ENCODE data around the gene SNU13.

Gene SNU13

DNA sequence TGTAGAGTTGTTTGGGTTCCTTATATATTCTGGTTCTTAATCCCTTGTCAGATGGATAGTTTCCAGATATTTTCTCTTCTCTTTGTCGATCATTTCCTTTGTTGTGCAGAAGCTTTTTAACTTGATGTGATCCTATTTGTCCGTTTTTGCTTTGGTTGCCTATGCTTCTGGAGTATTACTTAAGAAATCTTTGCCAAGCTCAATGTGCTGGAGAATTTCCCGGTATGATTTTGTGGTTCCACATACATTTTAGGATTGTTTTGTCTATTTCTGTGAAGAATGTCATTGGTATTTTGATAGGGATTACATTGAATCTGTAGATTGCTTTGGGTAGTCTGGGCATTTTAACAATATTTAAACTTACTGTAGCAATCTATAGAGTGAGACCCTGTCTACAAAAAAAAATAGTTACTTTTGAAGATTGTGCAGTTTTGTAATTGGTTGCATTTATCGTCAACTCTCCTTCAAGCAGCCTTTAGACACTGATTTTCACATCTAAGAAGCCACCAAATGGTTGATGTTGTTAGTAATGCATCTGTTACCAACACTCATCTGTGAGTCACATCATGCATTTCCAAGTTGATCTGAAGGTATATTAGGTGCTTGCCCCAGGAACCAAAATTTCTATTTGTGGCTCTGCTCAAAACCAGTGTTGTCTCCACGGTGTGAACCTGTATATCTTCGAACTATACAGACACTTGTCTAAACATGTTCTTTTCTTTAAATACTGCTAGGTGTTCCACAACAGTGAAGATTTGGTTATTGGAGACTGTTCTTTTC lies 46.1 kb downstream of the SNU13 start:
- no peak for TF ChIP-seq NFIC (IDR thresholded peaks at IDR 0.05)
- no peak for TF ChIP-seq TEAD4 (IDR thresholded peaks at IDR 0.05)
- no peak for TF ChIP-seq RAD21 (IDR thresholded peaks at IDR 0.05; ENCODE audit: low read depth)
- TF ChIP-seq CREB1 (IDR thresholded peaks at IDR 0.05; ENCODE audit: low read depth): no peak
- TF ChIP-seq, protein P1, sequence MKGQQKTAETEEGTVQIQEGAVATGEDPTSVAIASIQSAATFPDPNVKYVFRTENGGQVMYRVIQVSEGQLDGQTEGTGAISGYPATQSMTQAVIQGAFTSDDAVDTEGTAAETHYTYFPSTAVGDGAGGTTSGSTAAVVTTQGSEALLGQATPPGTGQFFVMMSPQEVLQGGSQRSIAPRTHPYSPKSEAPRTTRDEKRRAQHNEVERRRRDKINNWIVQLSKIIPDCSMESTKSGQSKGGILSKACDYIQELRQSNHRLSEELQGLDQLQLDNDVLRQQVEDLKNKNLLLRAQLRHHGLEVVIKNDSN (IDR thresholded peaks at IDR 0.05): no peak
- TF ChIP-seq YY1 (IDR thresholded peaks at IDR 0.05; ENCODE audit: low read depth): no peak
- TF ChIP-seq, protein P2, sequence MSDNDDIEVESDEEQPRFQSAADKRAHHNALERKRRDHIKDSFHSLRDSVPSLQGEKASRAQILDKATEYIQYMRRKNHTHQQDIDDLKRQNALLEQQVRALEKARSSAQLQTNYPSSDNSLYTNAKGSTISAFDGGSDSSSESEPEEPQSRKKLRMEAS (IDR thresholded peaks at IDR 0.05): no peak
- no peak for TF ChIP-seq CEBPB (IDR thresholded peaks at IDR 0.05)
- no peak for TF ChIP-seq EGR1 (IDR thresholded peaks at IDR 0.05)
- TF ChIP-seq EP300 (IDR thresholded peaks at IDR 0.05; ENCODE audit: borderline replicate concordance): no peak
- TF ChIP-seq TAF1 (IDR thresholded peaks at IDR 0.05; ENCODE audit: low read depth): no peak
- no peak for TF ChIP-seq ZBTB7A (IDR thresholded peaks at IDR 0.05; ENCODE audit: low read depth)
- TF ChIP-seq TCF12 (IDR thresholded peaks at IDR 0.05; ENCODE audit: low read depth): no peak
- TF ChIP-seq, protein P3, sequence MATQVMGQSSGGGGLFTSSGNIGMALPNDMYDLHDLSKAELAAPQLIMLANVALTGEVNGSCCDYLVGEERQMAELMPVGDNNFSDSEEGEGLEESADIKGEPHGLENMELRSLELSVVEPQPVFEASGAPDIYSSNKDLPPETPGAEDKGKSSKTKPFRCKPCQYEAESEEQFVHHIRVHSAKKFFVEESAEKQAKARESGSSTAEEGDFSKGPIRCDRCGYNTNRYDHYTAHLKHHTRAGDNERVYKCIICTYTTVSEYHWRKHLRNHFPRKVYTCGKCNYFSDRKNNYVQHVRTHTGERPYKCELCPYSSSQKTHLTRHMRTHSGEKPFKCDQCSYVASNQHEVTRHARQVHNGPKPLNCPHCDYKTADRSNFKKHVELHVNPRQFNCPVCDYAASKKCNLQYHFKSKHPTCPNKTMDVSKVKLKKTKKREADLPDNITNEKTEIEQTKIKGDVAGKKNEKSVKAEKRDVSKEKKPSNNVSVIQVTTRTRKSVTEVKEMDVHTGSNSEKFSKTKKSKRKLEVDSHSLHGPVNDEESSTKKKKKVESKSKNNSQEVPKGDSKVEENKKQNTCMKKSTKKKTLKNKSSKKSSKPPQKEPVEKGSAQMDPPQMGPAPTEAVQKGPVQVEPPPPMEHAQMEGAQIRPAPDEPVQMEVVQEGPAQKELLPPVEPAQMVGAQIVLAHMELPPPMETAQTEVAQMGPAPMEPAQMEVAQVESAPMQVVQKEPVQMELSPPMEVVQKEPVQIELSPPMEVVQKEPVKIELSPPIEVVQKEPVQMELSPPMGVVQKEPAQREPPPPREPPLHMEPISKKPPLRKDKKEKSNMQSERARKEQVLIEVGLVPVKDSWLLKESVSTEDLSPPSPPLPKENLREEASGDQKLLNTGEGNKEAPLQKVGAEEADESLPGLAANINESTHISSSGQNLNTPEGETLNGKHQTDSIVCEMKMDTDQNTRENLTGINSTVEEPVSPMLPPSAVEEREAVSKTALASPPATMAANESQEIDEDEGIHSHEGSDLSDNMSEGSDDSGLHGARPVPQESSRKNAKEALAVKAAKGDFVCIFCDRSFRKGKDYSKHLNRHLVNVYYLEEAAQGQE (IDR thresholded peaks at IDR 0.05; ENCODE audit: low read depth): no peak
- TF ChIP-seq FOXM1 (IDR thresholded peaks at IDR 0.05; ENCODE audit: borderline replicate concordance, low read depth): no peak

DNA sequence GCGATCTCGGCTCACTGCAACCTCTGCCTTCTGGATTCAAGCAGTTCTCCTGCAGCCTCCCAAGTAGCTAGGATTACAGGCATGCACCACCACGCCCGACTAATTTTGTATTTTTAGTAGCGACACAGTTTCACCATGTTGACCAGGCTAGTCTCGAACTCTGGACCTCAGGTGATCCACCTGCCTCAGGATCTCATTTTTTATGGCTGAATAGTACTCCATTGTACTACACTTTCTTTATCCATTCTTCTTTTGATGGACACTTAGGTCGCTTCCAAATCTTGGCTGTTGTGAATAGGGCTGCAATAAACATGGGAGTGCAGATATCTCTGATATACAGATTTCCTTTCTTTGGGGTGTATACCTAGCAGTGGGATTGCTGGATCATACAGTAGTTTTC lies 46.8 kb downstream of the SNU13 start:
- no peak for TF ChIP-seq CREB1 (IDR thresholded peaks at IDR 0.05; ENCODE audit: low read depth)
- TF ChIP-seq YY1 (IDR thresholded peaks at IDR 0.05; ENCODE audit: low read depth): no peak
- TF ChIP-seq, protein P1 (IDR thresholded peaks at IDR 0.05): no peak
- no peak for TF ChIP-seq ZBTB7A (IDR thresholded peaks at IDR 0.05; ENCODE audit: low read depth)
- TF ChIP-seq TEAD4 (IDR thresholded peaks at IDR 0.05): no peak
- TF ChIP-seq EP300 (IDR thresholded peaks at IDR 0.05; ENCODE audit: borderline replicate concordance): no peak
- no peak for TF ChIP-seq FOXM1 (IDR thresholded peaks at IDR 0.05; ENCODE audit: borderline replicate concordance, low read depth)
- TF ChIP-seq, protein P3 (IDR thresholded peaks at IDR 0.05; ENCODE audit: low read depth): no peak
- no peak for TF ChIP-seq TAF1 (IDR thresholded peaks at IDR 0.05; ENCODE audit: low read depth)

DNA sequence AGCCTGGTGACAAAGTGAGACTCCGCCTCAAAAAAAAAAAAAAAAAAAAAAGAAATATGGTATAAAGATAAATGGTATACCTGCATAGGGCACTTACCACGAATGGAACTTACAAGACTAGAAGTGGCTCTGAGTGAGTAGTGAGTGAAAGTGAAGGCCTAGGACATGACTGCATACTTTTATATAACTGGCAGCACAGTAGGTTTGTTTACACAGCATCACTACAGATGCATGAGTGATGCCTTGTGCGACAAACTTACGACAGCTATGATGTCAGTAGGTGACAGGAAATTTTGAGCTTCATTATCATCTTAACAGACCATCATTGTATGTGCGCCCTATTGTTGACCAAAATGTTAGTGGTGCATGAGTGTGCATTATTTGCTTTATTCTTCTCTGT lies 49.9 kb downstream of the SNU13 start:
- TF ChIP-seq CEBPB (IDR thresholded peaks at IDR 0.05) (no peak), YY1 (IDR thresholded peaks at IDR 0.05; ENCODE audit: low read depth) (no peak), NFIC (IDR thresholded peaks at IDR 0.05) (no peak), EP300 (IDR thresholded peaks at IDR 0.05; ENCODE audit: borderline replicate concordance) (no peak), RAD21 (IDR thresholded peaks at IDR 0.05; ENCODE audit: low read depth) (no peak), CREB1 (IDR thresholded peaks at IDR 0.05; ENCODE audit: low read depth) (no peak), TCF12 (IDR thresholded peaks at IDR 0.05; ENCODE audit: low read depth) (no peak), ZBTB7A (IDR thresholded peaks at IDR 0.05; ENCODE audit: low read depth) (no peak), TAF1 (IDR thresholded peaks at IDR 0.05; ENCODE audit: low read depth) (no peak), TEAD4 (IDR thresholded peaks at IDR 0.05) (no peak), FOXM1 (IDR thresholded peaks at IDR 0.05; ENCODE audit: borderline replicate concordance, low read depth) (no peak), EGR1 (IDR thresholded peaks at IDR 0.05) (no peak)
- TF ChIP-seq, protein P2 (IDR thresholded peaks at IDR 0.05): no peak
- TF ChIP-seq, protein P1 (IDR thresholded peaks at IDR 0.05): no peak
- TF ChIP-seq, protein P3 (IDR thresholded peaks at IDR 0.05; ENCODE audit: low read depth): no peak
